Fibroblast of pulmonary artery (primary cell): ENCODE data around the gene SDE2.

ENCODE experiments used
- DNase-seq: peaks from one replicate; pipeline ENCODE4 v3.0.0-alpha.2; 2010; ENCODE audit warnings: low read depth
- H3K4me3 ChIP-seq: replicated peaks from 2 replicates; pipeline ENCODE4 v1.5.1; 2011; ENCODE audit warnings: low read depth, mild to moderate bottlenecking, control low read depth, low read length, moderate library complexity
- CTCF ChIP-seq: IDR thresholded peaks from 2 replicates; pipeline ENCODE4 v1.5.1; 2011; ENCODE audit warnings: mild to moderate bottlenecking, control low read depth, low read length, inconsistent platforms; ENCODE audit errors: missing control alignments

The SDE2 gene

GRCh38 chr1:225946082-225946620 is 53.0 kb downstream of the SDE2 start:
- no peak overlapping the region for H3K4me3 ChIP-seq
- no peak for TF ChIP-seq CTCF
- no peak for DNase-seq

GRCh38 chr1:225945564-225945963 is 53.6 kb downstream of the SDE2 start:
- TF ChIP-seq CTCF = no peak
- no peak for DNase-seq
- H3K4me3 ChIP-seq = no peak overlapping the region

- DNase-seq = no peak
- TF ChIP-seq CTCF = no peak
- H3K4me3 ChIP-seq = no peak overlapping the region
Measured at GRCh38 chr1:225944951-225945350, 54.2 kb downstream of the SDE2 start.

- DNase-seq = no peak
- no peak for TF ChIP-seq CTCF
- no peak overlapping the region for H3K4me3 ChIP-seq
Measured at GRCh38 chr1:225944387-225944786, 54.8 kb downstream of the SDE2 start.

GRCh38 chr1:225943582-225943981 is 55.6 kb downstream of the SDE2 start:
- TF ChIP-seq CTCF = no peak
- no peak overlapping the region for H3K4me3 ChIP-seq
- no peak for DNase-seq

- no peak for DNase-seq
- no peak overlapping the region for H3K4me3 ChIP-seq
- TF ChIP-seq CTCF = no peak
Measured at GRCh38 chr1:225942574-225942973, 56.6 kb downstream of the SDE2 start.

GRCh38 chr1:225941942-225942222 is 57.3 kb downstream of the SDE2 start:
- no peak for TF ChIP-seq CTCF
- DNase-seq = no peak

More at GRCh38 chr1:225941942-225942222, 57.3 kb downstream of the SDE2 start:
- no peak overlapping the region for H3K4me3 ChIP-seq
